ENCODE data around the gene TRAF3.
"Not testable (repeated sequence)": the region's sequence is repeated elsewhere in the genome, so short reads cannot be mapped to it uniquely, and the experiment has no call there.

The TRAF3 gene

GRCh38 chr14:102833341-102833740, 56.1 kb downstream of the TRAF3 start:
- TF ChIP-seq TOX (CRISPR knock-in tag; IDR thresholded peaks at IDR 0.05; ENCODE audit: borderline replicate concordance) (no peak), CSDC2 (CRISPR knock-in tag; IDR thresholded peaks at IDR 0.05) (no peak), ZNF565 (CRISPR knock-in tag; conservative IDR thresholded peaks at IDR 0.05; ENCODE audit: low read depth) (no peak), BACH2 (CRISPR knock-in tag; IDR thresholded peaks at IDR 0.05; ENCODE audit: borderline replicate concordance) (no peak), ESRRG (CRISPR knock-in tag; IDR thresholded peaks at IDR 0.05) (no peak), GLIS3 (CRISPR knock-in tag; IDR thresholded peaks at IDR 0.05) (no peak), ZC3H10 (CRISPR knock-in tag; IDR thresholded peaks at IDR 0.05) (no peak), PPARA (CRISPR knock-in tag; IDR thresholded peaks at IDR 0.05; ENCODE audit: borderline replicate concordance) (no peak), ISL1 (CRISPR knock-in tag; IDR thresholded peaks at IDR 0.05) (no peak), ARNTL (CRISPR knock-in tag; IDR thresholded peaks at IDR 0.05; ENCODE audit: borderline replicate concordance, low read depth) (no peak), ZFP30 (CRISPR knock-in tag; IDR thresholded peaks at IDR 0.05) (no peak), TCF4 (CRISPR knock-in tag; IDR thresholded peaks at IDR 0.05; ENCODE audit: borderline replicate concordance) (no peak)
- TF ChIP-seq, protein P1, sequence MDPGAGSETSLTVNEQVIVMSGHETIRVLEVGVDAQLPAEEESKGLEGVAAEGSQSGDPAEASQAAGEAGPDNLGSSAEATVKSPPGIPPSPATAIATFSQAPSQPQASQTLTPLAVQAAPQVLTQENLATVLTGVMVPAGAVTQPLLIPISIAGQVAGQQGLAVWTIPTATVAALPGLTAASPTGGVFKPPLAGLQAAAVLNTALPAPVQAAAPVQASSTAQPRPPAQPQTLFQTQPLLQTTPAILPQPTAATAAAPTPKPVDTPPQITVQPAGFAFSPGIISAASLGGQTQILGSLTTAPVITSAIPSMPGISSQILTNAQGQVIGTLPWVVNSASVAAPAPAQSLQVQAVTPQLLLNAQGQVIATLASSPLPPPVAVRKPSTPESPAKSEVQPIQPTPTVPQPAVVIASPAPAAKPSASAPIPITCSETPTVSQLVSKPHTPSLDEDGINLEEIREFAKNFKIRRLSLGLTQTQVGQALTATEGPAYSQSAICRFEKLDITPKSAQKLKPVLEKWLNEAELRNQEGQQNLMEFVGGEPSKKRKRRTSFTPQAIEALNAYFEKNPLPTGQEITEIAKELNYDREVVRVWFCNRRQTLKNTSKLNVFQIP (CRISPR knock-in tag; IDR thresholded peaks at IDR 0.05; ENCODE audit: borderline replicate concordance, low read depth), result no peak
- TF ChIP-seq, protein P2, sequence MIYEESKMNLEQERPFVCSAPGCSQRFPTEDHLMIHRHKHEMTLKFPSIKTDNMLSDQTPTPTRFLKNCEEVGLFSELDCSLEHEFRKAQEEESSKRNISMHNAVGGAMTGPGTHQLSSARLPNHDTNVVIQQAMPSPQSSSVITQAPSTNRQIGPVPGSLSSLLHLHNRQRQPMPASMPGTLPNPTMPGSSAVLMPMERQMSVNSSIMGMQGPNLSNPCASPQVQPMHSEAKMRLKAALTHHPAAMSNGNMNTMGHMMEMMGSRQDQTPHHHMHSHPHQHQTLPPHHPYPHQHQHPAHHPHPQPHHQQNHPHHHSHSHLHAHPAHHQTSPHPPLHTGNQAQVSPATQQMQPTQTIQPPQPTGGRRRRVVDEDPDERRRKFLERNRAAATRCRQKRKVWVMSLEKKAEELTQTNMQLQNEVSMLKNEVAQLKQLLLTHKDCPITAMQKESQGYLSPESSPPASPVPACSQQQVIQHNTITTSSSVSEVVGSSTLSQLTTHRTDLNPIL (CRISPR knock-in tag; IDR thresholded peaks at IDR 0.05; ENCODE audit: low read depth), result no peak
- TF ChIP-seq, protein P3, sequence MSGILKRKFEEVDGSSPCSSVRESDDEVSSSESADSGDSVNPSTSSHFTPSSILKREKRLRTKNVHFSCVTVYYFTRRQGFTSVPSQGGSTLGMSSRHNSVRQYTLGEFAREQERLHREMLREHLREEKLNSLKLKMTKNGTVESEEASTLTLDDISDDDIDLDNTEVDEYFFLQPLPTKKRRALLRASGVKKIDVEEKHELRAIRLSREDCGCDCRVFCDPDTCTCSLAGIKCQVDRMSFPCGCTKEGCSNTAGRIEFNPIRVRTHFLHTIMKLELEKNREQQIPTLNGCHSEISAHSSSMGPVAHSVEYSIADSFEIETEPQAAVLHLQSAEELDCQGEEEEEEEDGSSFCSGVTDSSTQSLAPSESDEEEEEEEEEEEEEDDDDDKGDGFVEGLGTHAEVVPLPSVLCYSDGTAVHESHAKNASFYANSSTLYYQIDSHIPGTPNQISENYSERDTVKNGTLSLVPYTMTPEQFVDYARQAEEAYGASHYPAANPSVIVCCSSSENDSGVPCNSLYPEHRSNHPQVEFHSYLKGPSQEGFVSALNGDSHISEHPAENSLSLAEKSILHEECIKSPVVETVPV (CRISPR knock-in tag; IDR thresholded peaks at IDR 0.05), result no peak
- ATAC-seq, result no peak

GRCh38 chr14:102833991-102834390, 56.7 kb downstream of the TRAF3 start:
- ATAC-seq, result no peak
- no peak for TF ChIP-seq ZNF8 (CRISPR knock-in tag; IDR thresholded peaks at IDR 0.05)

DNA sequence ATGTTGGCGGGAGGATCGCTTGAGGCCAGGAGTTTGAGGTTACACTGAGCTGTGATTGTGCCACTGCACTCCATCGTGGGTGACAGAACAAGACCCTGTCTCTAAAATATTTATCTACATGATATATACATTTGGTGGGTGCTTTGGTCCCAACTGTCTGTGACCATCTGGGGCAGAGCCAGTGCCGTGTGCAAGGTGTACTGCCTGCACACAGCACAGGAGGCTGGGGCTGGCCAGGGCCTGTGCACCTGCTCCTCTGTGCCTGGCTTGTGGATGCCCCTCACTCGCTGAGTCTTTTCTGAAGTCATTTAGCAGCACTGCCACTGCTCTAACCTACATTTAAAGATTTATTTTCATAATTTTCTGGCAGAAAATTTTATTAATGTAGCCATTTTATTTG, 58.7 kb downstream of the TRAF3 start:
- ATAC-seq, result no peak

GRCh38 chr14:102837120-102837519, 59.9 kb downstream of the TRAF3 start:
- not testable (repeated sequence) for ATAC-seq

More for the DNA sequence above, 58.7 kb downstream of the TRAF3 start:
- no peak for TF ChIP-seq PPARA (CRISPR knock-in tag; IDR thresholded peaks at IDR 0.05; ENCODE audit: borderline replicate concordance)

DNA sequence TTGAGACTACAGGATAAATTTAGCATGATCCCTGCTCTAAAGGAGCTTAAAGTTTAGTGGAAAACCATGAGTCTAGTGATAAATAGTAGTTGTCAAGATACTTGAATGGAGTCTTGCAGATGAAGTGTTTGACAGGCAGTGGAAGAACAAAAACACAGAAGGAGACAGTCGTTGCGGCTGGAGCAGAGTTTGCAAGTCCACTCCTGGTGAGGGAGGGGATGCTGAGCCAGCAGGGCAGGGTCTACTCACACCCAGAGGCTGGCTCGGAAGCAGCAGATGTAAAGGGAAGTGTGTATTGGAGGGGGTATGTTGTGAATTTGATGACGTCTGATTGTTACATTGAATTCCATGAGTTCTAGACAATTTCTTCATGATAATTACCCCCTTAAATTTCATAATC, 61.3 kb downstream of the TRAF3 start:
- ATAC-seq, result no peak
- TF ChIP-seq BACH2 (CRISPR knock-in tag; IDR thresholded peaks at IDR 0.05; ENCODE audit: borderline replicate concordance) (no peak), OSR1 (CRISPR knock-in tag; IDR thresholded peaks at IDR 0.05) (no peak), ZFP30 (CRISPR knock-in tag; IDR thresholded peaks at IDR 0.05) (no peak), PATZ1 (CRISPR knock-in tag; IDR thresholded peaks at IDR 0.05; ENCODE audit: borderline replicate concordance) (no peak), ZC3H10 (CRISPR knock-in tag; IDR thresholded peaks at IDR 0.05) (no peak), CSDC2 (CRISPR knock-in tag; IDR thresholded peaks at IDR 0.05) (no peak), ZFP3 (CRISPR knock-in tag; IDR thresholded peaks at IDR 0.05) (no peak)

DNA sequence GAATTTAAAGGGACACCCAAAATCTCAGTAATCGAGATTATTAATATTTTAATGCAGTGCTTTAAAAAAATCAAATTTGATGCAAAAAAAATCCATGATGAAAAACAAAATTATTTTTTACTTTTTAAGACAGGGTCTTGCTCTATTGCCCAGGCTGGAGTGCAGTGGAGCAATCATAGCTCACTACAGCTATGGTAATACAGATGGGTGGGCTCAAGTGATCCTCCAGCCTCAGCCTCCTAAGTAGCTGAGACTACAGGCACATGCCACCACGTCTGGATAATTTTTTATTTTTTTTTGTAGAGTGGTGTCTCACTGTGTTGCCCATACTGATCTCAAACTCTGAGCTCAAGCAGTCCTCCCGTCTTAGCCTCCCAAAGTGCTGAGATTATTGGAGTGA, 62.9 kb downstream of the TRAF3 start:
- TF ChIP-seq ZNF565 (CRISPR knock-in tag; conservative IDR thresholded peaks at IDR 0.05; ENCODE audit: low read depth), result no peak
- no peak for TF ChIP-seq PATZ1 (CRISPR knock-in tag; IDR thresholded peaks at IDR 0.05; ENCODE audit: borderline replicate concordance)
- ATAC-seq, result no peak

All from SK-N-SH treated with all-trans-retinoic acid at 6 μM for 48 hours (cell line).